Osteoblast (primary cell): ENCODE measurements around the gene GRIN3B. TPM values are rescaled to one million over a fixed set of nuclear protein-coding genes. Genes with fewer than 3 reads are reported as not detected.

Source experiments
- DNase-seq: peaks from one replicate; pipeline ENCODE4 v3.0.0; 2011; ENCODE audit warnings: low spot score, mixed read lengths; ENCODE audit not compliant: insufficient read length; ENCODE audit errors: missing footprints
- H2AFZ ChIP-seq: 2 replicates; pipeline ENCODE4 v1.6.0; 2011; ENCODE audit warnings: mild to moderate bottlenecking, low read length
- H3K27ac ChIP-seq: 2 replicates; pipeline ENCODE4 v1.5.1; 2011; ENCODE audit warnings: mild to moderate bottlenecking, low read depth, low read length, moderate library complexity
- H3K27me3 ChIP-seq: 2 replicates; pipeline ENCODE4 v1.6.0; 2012; ENCODE audit warnings: mild to moderate bottlenecking, control low read depth, inconsistent platforms, low read length, moderate library complexity; ENCODE audit not compliant: insufficient read depth
- H3K36me3 ChIP-seq: 2 replicates; pipeline ENCODE4 v1.5.1; 2011; ENCODE audit warnings: mild to moderate bottlenecking, low read length, control low read depth, moderate library complexity; ENCODE audit not compliant: insufficient read depth
- H3K4me1 ChIP-seq: 2 replicates; pipeline ENCODE4 v1.5.1; 2011; ENCODE audit warnings: mild to moderate bottlenecking, low read length, control low read depth, moderate library complexity; ENCODE audit not compliant: insufficient read depth
- H3K4me2 ChIP-seq: 2 replicates; pipeline ENCODE4 v1.6.0; 2011; ENCODE audit warnings: mild to moderate bottlenecking, low read length; ENCODE audit not compliant: insufficient read depth
- H3K4me3 ChIP-seq: fragments of 200-600 bp; sonication (generic); 3 replicates; pipeline ENCODE4 v1.5.1; 2012; ENCODE audit warnings: mild to moderate bottlenecking, low read length, inconsistent platforms; ENCODE audit not compliant: insufficient read depth
- H3K79me2 ChIP-seq: 2 replicates; pipeline ENCODE4 v1.6.0; 2012; ENCODE audit warnings: mild to moderate bottlenecking, low read length, control low read depth, inconsistent platforms; ENCODE audit not compliant: insufficient read depth
- H3K9me3 ChIP-seq: 2 replicates; pipeline ENCODE4 v1.5.1; 2011; ENCODE audit warnings: low read depth, low read length, control low read depth
- H4K20me1 ChIP-seq: 2 replicates; pipeline ENCODE4 v1.6.0; 2012; ENCODE audit warnings: mild to moderate bottlenecking, low read length, control low read depth; ENCODE audit not compliant: insufficient read depth
- total RNA-seq: library from RNA; depleted of rRNA; stranded (reverse); fragments of >200 nt; gene quantifications from 2 replicates; pipeline ENCODE4 v1.2.3, GENCODE V29; 2012
- TF ChIP-seq, protein P1 (sequence below): IDR thresholded peaks from 2 replicates; pipeline ENCODE4 v1.5.1; 2011; ENCODE audit warnings: mild to moderate bottlenecking, low read depth, low read length, moderate library complexity; ENCODE audit errors: extremely low read depth

Gene GRIN3B
- total RNA-seq, 1 donor = not detected

DNA sequence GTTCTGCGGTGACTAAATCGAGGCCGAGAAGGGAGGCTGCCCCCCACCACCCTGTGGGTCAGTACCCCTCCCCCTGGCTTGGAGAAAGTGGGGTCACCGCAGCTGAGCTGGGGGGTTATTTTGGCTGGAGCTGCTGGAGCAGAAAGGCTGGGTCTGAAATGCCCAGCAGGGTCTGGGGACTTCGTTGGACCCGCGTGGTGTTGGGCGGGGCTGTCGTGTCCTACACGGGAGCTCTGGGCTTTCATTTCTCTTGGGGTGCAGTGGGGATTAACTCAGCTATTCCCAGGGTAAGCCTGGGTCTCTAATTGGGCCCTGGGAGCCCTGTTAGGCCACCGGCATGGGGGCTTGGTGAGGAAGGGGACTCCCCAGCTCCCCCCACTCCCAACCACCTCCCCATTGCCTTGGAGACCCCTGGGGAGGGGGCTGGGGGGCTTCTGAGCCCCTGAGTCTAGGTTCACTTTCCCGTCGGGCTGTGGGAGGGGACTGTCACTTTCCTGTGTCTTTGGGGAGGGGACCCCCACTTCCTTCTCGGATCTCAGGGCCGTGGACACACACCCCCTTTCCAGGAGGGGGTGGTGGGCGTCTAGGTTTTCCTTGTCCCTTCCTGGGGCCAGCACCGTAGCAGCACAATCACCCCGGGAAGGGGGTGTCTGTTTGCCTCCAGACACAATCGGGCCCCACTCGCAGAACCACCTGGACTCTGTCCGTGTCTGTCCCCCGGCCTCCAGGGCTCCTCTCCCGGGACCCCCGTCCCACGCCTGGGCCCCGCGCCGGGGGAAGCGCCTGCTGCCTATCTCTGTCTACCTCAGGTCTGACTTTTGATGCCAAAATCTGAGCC is 26.3 kb upstream of the GRIN3B start:
- no peaks in the 10 kb centered on the region for H3K27me3 ChIP-seq
- H3K4me1 ChIP-seq = no peaks in the 10 kb centered on the region
- no peak for DNase-seq
- H3K9me3 ChIP-seq = peaks cover 5% of the 10 kb centered on the region
- no peak overlapping the region for H3K27ac ChIP-seq
- H3K36me3 ChIP-seq = peaks cover 31% of the 10 kb centered on the region
- no peak overlapping the region for H3K4me2 ChIP-seq
- no peaks in the 10 kb centered on the region for H4K20me1 ChIP-seq
- no peak overlapping the region for H2AFZ ChIP-seq
- no peaks in the 10 kb centered on the region for H3K79me2 ChIP-seq
- TF ChIP-seq, protein P1, sequence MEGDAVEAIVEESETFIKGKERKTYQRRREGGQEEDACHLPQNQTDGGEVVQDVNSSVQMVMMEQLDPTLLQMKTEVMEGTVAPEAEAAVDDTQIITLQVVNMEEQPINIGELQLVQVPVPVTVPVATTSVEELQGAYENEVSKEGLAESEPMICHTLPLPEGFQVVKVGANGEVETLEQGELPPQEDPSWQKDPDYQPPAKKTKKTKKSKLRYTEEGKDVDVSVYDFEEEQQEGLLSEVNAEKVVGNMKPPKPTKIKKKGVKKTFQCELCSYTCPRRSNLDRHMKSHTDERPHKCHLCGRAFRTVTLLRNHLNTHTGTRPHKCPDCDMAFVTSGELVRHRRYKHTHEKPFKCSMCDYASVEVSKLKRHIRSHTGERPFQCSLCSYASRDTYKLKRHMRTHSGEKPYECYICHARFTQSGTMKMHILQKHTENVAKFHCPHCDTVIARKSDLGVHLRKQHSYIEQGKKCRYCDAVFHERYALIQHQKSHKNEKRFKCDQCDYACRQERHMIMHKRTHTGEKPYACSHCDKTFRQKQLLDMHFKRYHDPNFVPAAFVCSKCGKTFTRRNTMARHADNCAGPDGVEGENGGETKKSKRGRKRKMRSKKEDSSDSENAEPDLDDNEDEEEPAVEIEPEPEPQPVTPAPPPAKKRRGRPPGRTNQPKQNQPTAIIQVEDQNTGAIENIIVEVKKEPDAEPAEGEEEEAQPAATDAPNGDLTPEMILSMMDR = no peak
- H3K4me3 ChIP-seq = no peak overlapping the region

- TF ChIP-seq, protein P1 = no peak
- H3K27me3 ChIP-seq = no peaks in the 10 kb centered on the region
- DNase-seq = no peak
Observed at GRCh38 chr19:974564-975257, 25.5 kb upstream of the GRIN3B start.

GRCh38 chr19:976476-976875 is 23.7 kb upstream of the GRIN3B start:
- Histone ChIP-seq H3K4me3 (no peak overlapping the region), H3K27me3 (no peaks in the 10 kb centered on the region), H3K9me3 (no peaks in the 10 kb centered on the region), H3K4me2 (no peak overlapping the region), H3K36me3 (peaks cover 8% of the 10 kb centered on the region), H3K27ac (no peak overlapping the region), H3K4me1 (no peaks in the 10 kb centered on the region), H2AFZ (no peak overlapping the region), H3K79me2 (no peaks in the 10 kb centered on the region), H4K20me1 (no peaks in the 10 kb centered on the region)
- TF ChIP-seq, protein P1 = no peak
- no peak for DNase-seq

More at GRCh38 chr19:974564-975257, 25.5 kb upstream of the GRIN3B start:
- Histone ChIP-seq H3K27ac (no peak overlapping the region), H4K20me1 (no peaks in the 10 kb centered on the region), H3K9me3 (peaks cover 5% of the 10 kb centered on the region), H3K4me2 (no peak overlapping the region), H3K36me3 (peaks cover 26% of the 10 kb centered on the region), H3K4me3 (no peak overlapping the region), H2AFZ (no peak overlapping the region), H3K4me1 (no peaks in the 10 kb centered on the region), H3K79me2 (no peaks in the 10 kb centered on the region)

DNA sequence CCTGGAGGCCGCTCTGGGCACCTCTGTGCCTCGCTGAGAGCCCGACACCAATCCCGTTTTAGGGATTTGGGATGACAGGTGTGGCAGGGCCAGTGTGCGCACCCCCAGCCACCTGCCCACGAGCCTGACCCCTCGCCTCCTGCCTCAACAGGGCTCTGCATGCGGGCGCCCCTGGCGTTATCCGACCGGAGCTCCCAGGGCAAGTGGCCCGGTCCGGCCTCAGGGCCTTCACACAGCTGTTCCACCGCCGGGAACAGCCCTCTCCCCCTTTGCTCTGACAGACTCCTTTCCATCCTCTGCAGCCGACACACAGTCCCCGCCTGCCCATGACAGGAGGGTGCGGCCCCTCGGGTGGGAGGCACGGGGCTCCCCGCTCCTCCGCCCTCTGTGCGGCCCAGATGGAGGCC is 23.2 kb upstream of the GRIN3B start:
- TF ChIP-seq, protein P1 = no peak
- Histone ChIP-seq H3K27me3 (no peaks in the 10 kb centered on the region), H3K4me3 (no peak overlapping the region), H3K9me3 (no peaks in the 10 kb centered on the region), H3K4me2 (no peak overlapping the region), H3K4me1 (no peaks in the 10 kb centered on the region), H3K36me3 (peaks cover 7% of the 10 kb centered on the region), H2AFZ (no peak overlapping the region), H3K27ac (no peak overlapping the region), H4K20me1 (no peaks in the 10 kb centered on the region), H3K79me2 (no peaks in the 10 kb centered on the region)
- no peak for DNase-seq
